Frontal cortex (tissue), 4 donors: Measurements from ENCODE around the gene SHISAL1. TPM values are rescaled to one million over a fixed set of nuclear protein-coding genes. Genes with fewer than 3 reads are reported as not detected.

Experiments used
- DNase-seq, 2 donors: peaks; one replicate each; pipeline ENCODE4 v3.0.0; 2012; ENCODE audit warnings: low spot score in 2 of 2
- FAIRE-seq: peaks from 2 replicates; lab custom pipeline; 2012; peaks lifted over from hg19 to GRCh38; lab: Jason Lieb, UNC
- total RNA-seq: library from RNA; depleted of rRNA; stranded (reverse); fragments of >200 nt; gene quantifications from one replicate; pipeline ENCODE4 v1.2.3, GENCODE V29; 2014
- donor health status: control.
- donor health status: control.
- donor health status: control.

SHISAL1 gene
- total RNA-seq, 1 donor from 2014 or later = 20.8 TPM

- DNase-seq = no peak
- no peak for FAIRE-seq
These were observed 25.5 kb downstream of the SHISAL1 start for GRCh38 chr22:44287121-44287693.

DNA sequence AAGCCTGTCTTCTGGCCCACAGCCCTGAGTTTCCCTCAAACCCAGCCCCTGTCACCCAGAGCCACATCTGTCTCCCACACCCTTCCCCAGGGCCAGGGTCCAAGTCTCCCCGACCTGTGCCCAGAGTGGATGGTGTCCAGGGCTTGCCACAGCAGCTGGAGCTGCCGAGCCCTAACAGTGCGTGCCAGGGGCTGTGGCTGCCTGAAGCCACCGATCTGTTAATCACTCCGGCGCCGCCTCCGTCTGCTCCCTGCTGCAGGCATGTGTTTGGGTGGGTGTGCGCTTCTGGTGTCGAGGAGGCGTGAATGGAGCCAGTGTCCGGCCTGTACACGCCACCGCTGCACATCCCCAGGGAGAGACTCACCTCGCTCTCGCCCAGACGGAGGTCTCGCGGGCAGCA, 26.1 kb downstream of the SHISAL1 start:
- FAIRE-seq (no peak), DNase-seq (peak in 1 of 2 donors; percentile 57)

DNA sequence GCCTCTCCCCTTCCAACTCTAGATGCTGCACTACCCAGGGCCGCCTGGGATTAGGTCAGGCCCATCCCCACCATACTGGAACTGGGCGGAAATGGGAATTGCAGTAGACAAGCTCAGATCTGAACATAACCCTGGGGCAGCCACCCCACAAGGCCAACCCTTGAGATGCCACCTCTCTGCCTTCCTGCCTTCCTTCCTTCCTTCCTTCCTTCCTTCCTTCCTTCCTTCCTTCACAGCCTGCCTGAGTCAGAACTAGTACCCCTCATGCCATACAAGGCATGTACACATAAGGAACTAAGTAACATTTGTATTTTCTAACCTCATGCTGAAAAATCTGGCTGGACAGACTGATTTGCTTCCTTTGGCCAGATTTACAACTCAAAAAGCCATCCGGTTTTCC, 28.0 kb downstream of the SHISAL1 start:
- DNase-seq = no peak
- FAIRE-seq = no peak

- no peak for DNase-seq
- no peak for FAIRE-seq
These were observed 30.7 kb downstream of the SHISAL1 start for GRCh38 chr22:44281768-44282637.

DNA sequence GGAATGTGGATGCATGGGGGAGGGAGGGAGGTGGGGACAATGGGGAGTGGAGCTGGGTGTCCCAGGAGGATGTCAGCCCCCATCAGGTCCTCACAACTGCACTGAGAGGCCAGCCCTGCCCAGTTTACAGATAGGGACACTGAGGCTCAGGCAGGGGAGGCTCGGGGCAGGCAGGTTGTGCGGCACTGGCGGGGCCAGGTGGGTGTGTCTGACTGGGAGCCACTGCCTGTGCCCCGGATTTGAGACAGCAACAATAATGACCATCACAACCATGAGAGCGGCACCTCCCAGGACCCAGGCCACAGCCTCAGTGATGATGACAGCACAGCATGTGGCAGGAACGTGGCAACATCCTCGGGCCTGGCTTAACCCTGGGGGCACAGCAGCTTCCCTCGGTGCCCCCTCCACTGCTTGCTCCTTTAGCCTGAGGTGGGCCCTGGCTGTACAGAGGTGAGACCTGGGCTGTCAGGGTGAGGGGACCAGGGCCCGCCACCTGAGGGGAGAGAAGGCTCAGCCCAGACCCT, 32.0 kb downstream of the SHISAL1 start:
- FAIRE-seq (no peak), DNase-seq (no peak)

GRCh38 chr22:44279069-44279360, 33.7 kb downstream of the SHISAL1 start:
- DNase-seq = no peak
- FAIRE-seq = no peak

- no peak for FAIRE-seq
- no peak for DNase-seq
These were observed 34.3 kb downstream of the SHISAL1 start for GRCh38 chr22:44278243-44279068.

GRCh38 chr22:44277386-44278135, 35.2 kb downstream of the SHISAL1 start:
- DNase-seq (no peak), FAIRE-seq (no peak)

GRCh38 chr22:44276706-44277356, 35.9 kb downstream of the SHISAL1 start:
- no peak for FAIRE-seq
- DNase-seq = no peak

DNA sequence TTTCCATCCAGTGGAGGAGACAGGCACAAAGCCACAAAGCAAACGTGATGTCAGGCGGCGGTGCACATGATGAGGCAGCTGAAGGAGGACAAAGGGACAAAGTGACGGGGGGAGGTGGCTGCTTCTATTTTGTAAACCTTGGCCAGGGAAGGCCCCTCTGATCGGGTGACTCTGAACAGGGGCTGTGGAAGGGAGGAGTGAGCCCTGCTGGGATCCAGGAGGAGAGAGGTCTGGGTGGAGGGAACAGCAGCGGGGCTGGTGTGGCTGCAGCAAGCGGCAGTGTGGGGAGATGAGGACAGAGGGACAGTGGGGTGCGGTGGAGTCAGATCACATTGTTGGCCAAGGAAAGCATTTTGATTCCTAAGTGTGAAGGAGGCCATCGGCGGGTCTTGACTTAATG, 36.7 kb downstream of the SHISAL1 start:
- no peak for DNase-seq
- no peak for FAIRE-seq

- FAIRE-seq (no peak), DNase-seq (no peak)
These were observed 37.1 kb downstream of the SHISAL1 start for GRCh38 chr22:44275631-44275995.

DNA sequence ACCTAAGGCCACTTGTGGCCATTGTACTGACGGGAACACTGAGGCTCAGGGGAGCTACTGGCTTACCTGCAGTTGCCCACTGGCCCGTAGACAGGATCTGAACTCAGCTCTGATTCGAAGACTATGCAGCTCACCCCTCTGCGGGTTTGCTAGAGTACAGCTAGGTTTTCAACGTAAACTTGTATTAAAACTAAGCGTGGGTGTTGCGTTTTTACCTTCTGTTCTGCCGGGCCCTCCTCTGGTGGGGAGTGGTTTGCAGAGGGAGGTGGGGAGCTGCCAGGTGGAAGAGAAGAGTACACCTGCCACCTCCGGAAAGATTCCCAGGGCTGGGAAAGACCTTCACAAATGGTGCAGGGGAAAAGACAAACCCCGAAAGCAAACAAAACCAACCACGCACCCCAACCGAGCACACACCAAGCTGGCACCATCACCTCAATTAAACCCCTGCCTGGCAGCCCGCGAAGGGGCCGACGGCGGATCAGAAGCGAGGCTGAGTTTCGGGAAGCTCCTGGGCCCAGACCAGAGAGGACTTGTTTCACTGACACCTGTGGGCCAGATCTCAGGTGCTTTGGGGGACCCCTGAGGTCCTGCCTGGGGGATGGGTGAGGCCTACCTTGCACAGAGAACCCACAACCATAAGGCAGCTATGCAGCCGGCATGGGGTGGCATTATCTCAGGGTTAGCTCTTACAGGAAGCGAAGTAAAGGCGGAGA, 37.7 kb downstream of the SHISAL1 start:
- no peak for FAIRE-seq

GRCh38 chr22:44273175-44273574, 39.6 kb downstream of the SHISAL1 start:
- FAIRE-seq = no peak
- DNase-seq = no peak

More for the DNA sequence above, 37.7 kb downstream of the SHISAL1 start:
- DNase-seq = no peak

DNA sequence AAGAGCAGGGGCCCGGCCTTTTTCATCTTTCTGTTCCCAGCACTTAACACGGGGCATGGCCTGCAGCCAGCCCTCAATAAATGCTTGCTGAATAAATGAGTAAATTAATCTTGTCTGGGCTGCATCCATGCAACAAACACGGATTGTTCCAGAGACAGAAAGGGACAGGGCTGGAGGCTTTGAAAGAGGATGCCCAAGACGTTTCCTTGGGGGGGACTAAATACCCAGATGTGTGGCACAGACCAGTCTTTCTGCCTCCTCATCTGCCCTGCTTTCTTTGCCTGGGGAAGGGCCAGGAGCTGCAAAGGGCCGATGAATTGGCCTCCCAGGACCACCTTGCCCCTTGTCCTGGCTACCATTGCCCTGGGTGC, 40.4 kb downstream of the SHISAL1 start:
- no peak for DNase-seq
- FAIRE-seq = no peak

DNA sequence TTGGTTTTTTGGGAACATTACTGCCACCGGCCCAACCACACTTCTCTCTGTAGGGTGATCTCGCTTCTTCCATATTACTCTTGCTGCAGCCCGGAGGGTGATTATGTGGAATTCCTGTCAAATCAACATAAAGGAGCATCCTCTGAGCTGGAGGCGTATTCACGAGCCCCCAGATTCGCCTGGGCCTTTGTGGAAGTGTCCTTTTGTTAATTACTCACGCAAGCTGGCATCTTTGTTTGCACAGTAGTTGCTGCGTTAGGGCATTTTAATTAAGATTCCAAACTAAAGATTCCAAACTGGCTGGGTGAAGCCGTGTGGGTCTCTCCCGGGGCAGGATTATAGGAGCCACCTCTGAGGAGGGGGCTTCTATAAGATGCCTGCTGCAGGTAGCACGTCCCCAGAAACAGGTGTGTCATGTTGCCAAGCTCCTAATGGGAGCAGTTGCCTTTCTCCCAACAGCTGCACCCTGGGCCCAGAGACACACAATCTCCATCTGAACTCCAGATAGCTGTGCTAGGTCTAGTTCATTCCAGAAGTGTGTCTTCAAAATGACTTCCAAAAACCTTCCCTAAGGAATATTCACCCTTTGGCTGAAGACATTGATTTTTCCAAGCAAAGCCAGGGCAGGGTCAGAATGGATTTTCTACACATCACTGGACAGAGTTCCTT, 40.9 kb downstream of the SHISAL1 start:
- FAIRE-seq (no peak), DNase-seq (no peak)

GRCh38 chr22:44271010-44271500, 41.7 kb downstream of the SHISAL1 start:
- no peak for DNase-seq
- FAIRE-seq = no peak

- FAIRE-seq = no peak
- no peak for DNase-seq
These were observed 42.2 kb downstream of the SHISAL1 start for GRCh38 chr22:44270556-44270880.

DNA sequence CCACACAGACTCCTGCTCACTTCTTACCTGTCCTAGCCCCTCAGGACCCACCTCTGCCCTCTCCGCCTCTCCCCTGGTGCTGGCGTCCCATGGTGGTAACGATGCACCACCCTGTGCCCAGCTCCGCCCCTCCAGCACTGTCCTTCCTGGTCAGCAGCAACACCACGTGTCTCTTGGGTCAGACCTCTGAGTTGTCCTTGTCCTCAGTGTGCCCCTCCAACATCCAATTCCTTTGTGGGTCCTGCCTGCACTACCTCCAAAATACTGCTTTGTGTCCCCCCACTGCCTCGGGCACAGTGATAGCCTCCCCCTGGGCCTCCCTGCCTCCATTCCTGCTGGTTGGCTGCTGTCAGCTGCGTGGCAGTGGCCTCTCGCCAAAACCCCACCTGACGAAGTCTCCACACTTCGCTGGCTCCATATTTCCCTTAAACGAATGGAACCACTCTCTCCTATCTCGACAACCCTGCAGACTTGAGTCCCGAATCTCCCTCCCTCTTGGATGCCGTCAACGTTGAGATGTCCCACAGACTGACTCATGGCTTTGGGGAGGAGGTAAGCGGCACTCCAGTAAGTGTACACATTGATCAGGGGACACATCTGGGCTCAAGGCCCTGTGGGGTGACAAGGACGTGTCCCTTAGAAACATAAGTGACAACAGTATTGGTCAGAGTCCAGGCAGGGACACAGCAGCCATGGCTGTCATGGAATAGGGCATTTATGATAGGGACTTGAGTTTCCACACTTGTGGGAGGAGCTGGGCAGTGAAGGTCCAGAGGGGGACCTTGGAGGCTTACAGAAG, 42.8 kb downstream of the SHISAL1 start:
- FAIRE-seq (no peak), DNase-seq (no peak)
